Stomach smooth muscle (tissue), 2 donors: ENCODE results near the gene DENND4C.

Source experiments
- H3K27ac ChIP-seq: one replicate; pipeline ENCODE4 v1.7.0; 2013; ENCODE audit warnings: mild to moderate bottlenecking, low read length, inconsistent platforms
- H3K27me3 ChIP-seq, 2 donors: one replicate each; pipeline ENCODE4 v1.7.0; 2013; ENCODE audit warnings: low read length in 2 of 2; ENCODE audit not compliant: insufficient read depth in 2 of 2, control insufficient read depth in 1 of 2
- H3K36me3 ChIP-seq, 2 donors: one replicate each; pipeline ENCODE4 v1.7.0; 2013; ENCODE audit warnings: low read length in 2 of 2; ENCODE audit not compliant: control insufficient read depth in 2 of 2, insufficient read depth in 2 of 2
- H3K4me1 ChIP-seq: one replicate; pipeline ENCODE4 v1.7.0; 2013; ENCODE audit warnings: low read length; ENCODE audit not compliant: control insufficient read depth, insufficient read depth
- H3K4me3 ChIP-seq, 2 donors: one replicate each; pipeline ENCODE4 v1.7.0; 2013; ENCODE audit warnings: low read length in 2 of 2
- H3K9ac ChIP-seq, 2 donors: one replicate each; pipeline ENCODE4 v1.7.0; 2013; ENCODE audit warnings: low read length in 2 of 2, mild to moderate bottlenecking in 1 of 2
- H3K9me3 ChIP-seq, 2 donors: one replicate each; pipeline ENCODE4 v1.7.0; 2013; ENCODE audit warnings: low read length in 2 of 2; ENCODE audit not compliant: control insufficient read depth in 2 of 2
- donor health status: healthy.
- donor health status: Pancreatic carcinoma.

The DENND4C gene

DNA sequence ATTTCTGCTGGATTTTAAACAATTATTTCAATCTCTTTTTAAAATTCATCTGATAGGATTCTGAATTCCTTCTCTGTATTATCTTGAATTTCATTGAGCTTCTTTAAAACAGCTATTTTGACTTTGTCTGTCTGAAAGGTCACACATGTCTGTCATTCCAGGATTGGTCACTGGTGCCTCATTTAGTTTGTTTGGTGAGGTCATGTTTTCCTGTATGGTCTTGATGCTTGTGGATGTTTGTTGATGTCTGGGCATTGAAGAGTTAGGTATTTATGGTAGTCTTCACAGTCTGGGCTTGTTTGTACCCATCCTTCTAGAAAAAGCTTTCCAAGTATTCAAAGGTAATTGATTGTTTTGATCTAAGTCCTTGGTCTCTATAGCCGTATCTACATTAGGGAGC, 39.1 kb downstream of the DENND4C start:
- Histone ChIP-seq H3K9ac (no peak overlapping the region), H3K4me3 (no peak overlapping the region), H3K4me1 (no peaks in the 10 kb centered on the region), H3K27ac (no peak overlapping the region), H3K9me3 (no peaks in the 10 kb centered on the region), H3K36me3 (no peaks in the 10 kb centered on the region), H3K27me3 (no peaks in the 10 kb centered on the region)

DNA sequence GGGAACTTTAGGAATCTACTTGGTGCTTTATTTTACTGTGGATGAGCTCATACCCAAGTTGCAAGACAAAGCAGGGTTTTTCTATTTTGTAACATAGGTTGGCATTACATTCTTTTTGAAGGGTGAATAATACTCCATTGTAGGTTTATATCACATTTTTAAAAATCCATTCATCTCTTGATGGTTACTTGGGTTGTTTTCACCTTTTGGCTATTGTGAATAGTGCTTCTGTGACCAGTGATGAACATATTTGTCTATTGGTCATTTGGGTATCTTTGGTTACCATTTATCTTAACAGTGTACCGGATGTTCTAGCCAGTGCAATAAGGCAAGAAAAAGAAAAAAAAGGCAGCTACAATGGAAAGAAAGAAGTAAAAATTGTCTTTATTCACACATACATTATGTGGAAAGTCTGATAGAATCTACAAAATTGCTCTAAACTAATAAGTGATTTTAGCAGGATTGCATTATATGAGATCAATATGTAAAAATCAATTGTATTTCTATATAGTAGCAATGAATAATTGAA, 40.0 kb downstream of the DENND4C start:
- Histone ChIP-seq H3K4me3 (no peak overlapping the region), H3K36me3 (no peaks in the 10 kb centered on the region), H3K9ac (no peak overlapping the region), H3K9me3 (no peaks in the 10 kb centered on the region), H3K4me1 (no peaks in the 10 kb centered on the region), H3K27ac (no peak overlapping the region), H3K27me3 (no peaks in the 10 kb centered on the region)

DNA sequence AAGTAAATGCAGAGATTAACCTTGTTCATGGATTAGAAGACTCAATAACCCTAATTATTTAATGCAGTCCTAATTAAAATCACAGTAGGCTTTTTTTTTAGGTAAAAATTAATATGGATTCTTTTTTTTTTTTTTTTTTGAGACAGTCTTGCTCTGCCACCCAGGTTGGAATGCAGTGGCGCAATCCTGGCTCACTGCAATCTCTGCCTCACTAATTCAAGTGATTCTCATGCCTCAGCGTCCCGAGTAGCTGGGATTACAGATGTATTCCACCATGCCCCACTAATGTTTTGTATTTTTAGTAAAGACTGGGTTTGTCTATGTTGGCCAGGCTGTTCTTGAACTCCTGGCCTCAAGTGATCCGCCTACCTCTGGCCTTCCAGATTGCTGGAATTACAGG, 40.6 kb downstream of the DENND4C start:
- H3K9ac ChIP-seq: no peak overlapping the region
- H3K9me3 ChIP-seq: no peaks in the 10 kb centered on the region
- no peaks in the 10 kb centered on the region for H3K36me3 ChIP-seq
- H3K27ac ChIP-seq: no peak overlapping the region
- H3K4me1 ChIP-seq: no peaks in the 10 kb centered on the region
- H3K4me3 ChIP-seq: no peak overlapping the region
- H3K27me3 ChIP-seq: no peaks in the 10 kb centered on the region

DNA sequence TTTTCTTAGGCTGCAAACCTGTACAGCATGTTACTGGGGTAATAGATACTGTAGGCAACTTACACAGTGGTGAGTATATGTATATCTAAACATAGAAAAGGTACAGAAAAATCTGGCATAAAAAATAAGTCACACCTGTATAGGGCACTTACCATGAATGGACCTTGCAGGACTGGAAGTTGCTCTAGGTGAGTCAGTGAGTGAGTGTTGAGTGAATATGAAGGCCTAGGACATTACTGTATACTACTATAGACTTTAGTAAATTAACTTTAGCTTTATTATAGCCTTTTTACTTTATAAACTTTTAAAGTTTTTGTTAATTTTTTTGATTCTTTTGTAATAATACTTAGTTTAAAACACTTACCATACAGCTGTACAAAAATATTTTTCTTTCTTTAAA, 51.3 kb downstream of the DENND4C start:
- H3K4me3 ChIP-seq: no peak overlapping the region
- no peak overlapping the region for H3K9ac ChIP-seq
- H3K27me3 ChIP-seq: no peaks in the 10 kb centered on the region
- no peaks in the 10 kb centered on the region for H3K36me3 ChIP-seq
- no peak overlapping the region for H3K27ac ChIP-seq
- no peaks in the 10 kb centered on the region for H3K9me3 ChIP-seq
- H3K4me1 ChIP-seq: no peaks in the 10 kb centered on the region

DNA sequence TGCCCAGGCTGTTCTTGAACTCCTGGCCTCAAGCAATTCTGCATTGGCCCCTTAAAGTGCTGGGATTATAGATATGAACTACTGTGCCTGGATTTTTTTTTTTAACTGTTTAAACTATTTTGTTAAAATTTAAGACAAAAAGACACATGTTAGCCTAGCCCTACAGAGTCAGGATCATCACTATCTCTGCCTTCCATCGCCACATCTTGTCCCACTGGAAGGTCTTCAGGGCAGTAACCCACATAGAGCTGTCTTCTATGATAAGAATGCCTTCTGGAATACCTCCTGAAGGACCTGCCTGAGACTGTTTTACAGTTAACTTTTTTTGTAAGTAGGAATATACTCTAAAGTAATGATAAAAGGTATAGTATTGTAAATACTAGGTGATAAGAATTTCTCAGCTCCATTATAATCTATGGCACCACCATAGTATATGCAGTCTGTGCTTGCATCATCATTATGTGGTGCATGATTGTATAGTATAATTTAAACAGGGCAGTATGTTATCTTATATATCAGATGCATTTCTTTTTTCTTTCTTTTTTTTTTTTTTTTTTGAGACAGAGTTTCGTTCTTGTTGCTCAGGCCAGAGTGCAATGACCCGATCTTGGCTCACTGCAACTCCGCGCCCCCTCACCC, 52.7 kb downstream of the DENND4C start:
- peaks cover 0 to 4% of the 10 kb centered on the region in 2 donors for H3K36me3 ChIP-seq
- H3K4me1 ChIP-seq: no peaks in the 10 kb centered on the region
- no peak overlapping the region for H3K27ac ChIP-seq
- H3K9ac ChIP-seq: no peak overlapping the region
- H3K9me3 ChIP-seq: no peaks in the 10 kb centered on the region
- no peaks in the 10 kb centered on the region for H3K27me3 ChIP-seq
- no peak overlapping the region for H3K4me3 ChIP-seq

DNA sequence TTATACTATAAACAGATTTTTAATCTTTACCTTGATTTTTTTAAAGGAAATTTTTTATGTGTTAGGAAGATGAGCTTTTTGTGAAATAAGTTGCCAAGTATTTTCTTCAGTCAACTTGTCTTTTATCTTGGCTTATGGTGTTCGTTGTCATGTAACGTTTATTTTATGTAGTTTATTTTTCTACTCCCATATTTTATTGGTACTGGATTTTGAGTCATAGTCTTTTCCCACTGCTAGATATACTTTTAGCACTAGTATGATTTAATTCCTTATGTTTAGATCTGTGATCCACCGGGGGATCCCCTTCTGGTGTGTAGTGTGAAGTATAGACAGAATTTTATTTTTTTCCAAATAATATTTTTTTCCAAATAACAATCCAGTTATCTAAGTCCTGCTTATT, 54.2 kb downstream of the DENND4C start:
- no peaks in the 10 kb centered on the region for H3K9me3 ChIP-seq
- peaks cover 0 to 4% of the 10 kb centered on the region in 2 donors for H3K36me3 ChIP-seq
- no peaks in the 10 kb centered on the region for H3K27me3 ChIP-seq
- no peak overlapping the region for H3K4me3 ChIP-seq
- no peak overlapping the region for H3K27ac ChIP-seq
- H3K4me1 ChIP-seq: no peaks in the 10 kb centered on the region
- H3K9ac ChIP-seq: no peak overlapping the region

DNA sequence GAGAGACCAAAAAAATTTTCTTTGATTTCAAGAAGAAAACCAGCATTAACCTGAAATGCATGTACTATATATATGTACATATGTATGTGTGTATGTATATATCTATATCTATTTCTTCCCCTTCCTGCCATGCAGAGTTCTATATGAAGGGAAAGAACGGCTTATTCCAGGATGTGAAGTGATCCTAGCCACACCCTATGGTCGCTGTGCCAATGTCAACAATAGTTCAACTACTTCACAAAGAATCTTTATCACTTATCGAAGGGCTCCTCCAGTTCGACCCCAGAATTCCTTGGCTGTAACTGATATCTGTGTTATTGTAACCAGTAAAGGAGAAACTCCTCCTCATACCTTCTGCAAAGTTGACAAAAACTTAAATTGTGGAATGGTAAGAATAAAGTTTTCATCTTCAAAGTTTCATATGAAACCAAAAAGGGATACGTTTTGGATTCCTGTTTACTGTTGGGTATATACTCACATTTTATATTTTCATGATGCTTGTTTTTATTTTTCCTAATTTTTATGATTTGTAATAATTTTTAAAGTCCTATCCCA, 56.2 kb downstream of the DENND4C start:
- no peak overlapping the region for H3K9ac ChIP-seq
- H3K4me1 ChIP-seq: no peaks in the 10 kb centered on the region

DNA sequence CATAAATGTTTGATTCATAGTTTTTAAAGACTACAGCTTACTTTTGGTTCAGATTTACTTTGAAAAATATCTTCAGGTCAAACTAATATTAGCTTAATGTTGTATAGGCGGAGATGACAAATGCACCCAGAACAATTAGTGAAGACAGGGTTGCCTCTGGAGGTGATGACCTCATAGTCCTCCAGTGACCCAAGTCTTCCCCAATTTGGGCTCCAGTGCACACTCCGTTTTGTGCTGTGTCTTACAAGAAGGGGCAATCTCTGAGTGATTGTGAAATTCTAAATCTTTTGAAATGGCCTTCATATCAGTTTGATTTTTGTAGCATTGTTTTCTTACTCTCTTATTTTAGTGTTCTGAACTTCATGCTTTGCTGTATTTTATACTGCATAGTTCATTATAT, 57.6 kb downstream of the DENND4C start:
- no peaks in the 10 kb centered on the region for H3K9me3 ChIP-seq
- no peak overlapping the region for H3K9ac ChIP-seq
- no peak overlapping the region for H3K27ac ChIP-seq
- H3K36me3 ChIP-seq: peaks cover 4 to 18% of the 10 kb centered on the region in 2 donors
- H3K27me3 ChIP-seq: no peaks in the 10 kb centered on the region
- H3K4me1 ChIP-seq: no peaks in the 10 kb centered on the region
- no peak overlapping the region for H3K4me3 ChIP-seq

More for the DNA sequence above, 56.2 kb downstream of the DENND4C start:
- no peak overlapping the region for H3K4me3 ChIP-seq
- H3K27ac ChIP-seq: no peak overlapping the region
- H3K9me3 ChIP-seq: no peaks in the 10 kb centered on the region
- H3K27me3 ChIP-seq: no peaks in the 10 kb centered on the region
- peaks cover 4 to 12% of the 10 kb centered on the region in 2 donors for H3K36me3 ChIP-seq

DNA sequence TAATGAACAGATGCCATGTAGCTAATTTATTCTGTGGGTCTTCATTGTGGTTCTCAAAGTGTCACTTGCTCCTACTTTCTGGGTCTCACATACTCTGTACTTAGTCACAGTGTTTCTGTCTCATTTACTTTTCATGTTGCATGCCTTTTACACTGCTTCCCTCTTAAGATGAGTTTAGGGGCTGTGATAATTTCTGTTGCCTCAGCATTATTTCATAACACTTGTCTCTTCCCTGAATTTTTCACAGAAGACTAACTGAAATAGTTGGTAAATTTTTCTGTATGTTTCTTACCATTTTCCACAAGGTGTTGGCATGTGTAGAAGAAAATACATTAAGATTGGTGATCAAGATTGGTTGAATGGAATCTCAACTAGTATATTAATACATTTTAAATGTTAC, 59.6 kb downstream of the DENND4C start:
- Histone ChIP-seq H3K27ac (no peak overlapping the region), H3K4me1 (no peaks in the 10 kb centered on the region), H3K27me3 (no peaks in the 10 kb centered on the region), H3K36me3 (peaks cover 6 to 30% of the 10 kb centered on the region in 2 donors), H3K9me3 (no peaks in the 10 kb centered on the region), H3K9ac (no peak overlapping the region), H3K4me3 (no peak overlapping the region)

DNA sequence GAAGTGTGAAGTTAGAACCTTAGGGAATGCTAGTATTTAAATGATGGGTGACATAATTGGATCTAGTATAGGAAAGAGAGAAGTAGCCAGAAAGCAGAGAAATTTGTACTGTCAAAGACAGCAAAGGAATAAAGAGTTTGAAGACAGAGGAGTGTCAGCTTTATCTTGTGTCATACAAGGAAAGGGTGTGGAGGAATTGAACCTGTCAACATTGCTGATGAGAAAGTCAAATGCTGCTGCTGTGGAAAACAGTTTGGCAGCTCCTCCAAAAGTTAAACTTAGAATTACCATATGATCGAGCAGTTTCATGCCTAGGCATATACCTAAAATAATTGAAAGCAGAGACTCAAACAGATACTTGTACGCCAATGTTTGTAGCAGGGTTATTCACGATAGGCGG, 63.7 kb downstream of the DENND4C start:
- Histone ChIP-seq H3K9me3 (no peaks in the 10 kb centered on the region), H3K27ac (no peak overlapping the region), H3K4me1 (no peaks in the 10 kb centered on the region), H3K36me3 (peaks cover 6 to 37% of the 10 kb centered on the region in 2 donors), H3K4me3 (no peak overlapping the region), H3K9ac (no peak overlapping the region), H3K27me3 (no peaks in the 10 kb centered on the region)

DNA sequence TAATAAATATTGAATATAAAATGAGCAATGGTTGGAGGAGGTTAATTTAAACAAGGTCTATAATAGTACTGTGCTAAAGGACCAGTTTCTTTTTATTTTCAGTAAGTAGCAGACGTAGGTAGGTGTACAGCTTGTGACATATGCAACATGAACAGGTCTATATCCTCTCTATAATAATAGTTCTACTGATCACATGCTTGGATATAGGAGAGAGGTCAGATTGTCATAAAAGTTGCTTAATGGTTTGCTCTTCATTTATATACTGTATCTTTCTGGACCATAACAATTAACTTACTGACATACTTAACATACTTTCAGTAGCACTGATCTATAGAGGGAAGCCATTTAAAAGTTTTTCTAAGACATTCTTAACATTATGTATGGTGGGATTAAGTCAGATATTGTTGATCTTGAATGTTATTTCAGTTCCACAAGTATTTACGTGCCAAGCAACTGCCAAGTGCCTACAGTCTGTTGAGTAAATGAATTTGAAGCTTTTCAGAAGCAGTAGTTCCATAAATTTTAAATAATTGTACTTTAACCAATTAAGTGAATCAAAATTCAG, 68.0 kb downstream of the DENND4C start:
- Histone ChIP-seq H3K27ac (no peak overlapping the region), H3K9ac (no peak overlapping the region), H3K36me3 (peaks cover 18 to 28% of the 10 kb centered on the region in 2 donors), H3K27me3 (no peaks in the 10 kb centered on the region), H3K9me3 (no peaks in the 10 kb centered on the region), H3K4me1 (no peaks in the 10 kb centered on the region), H3K4me3 (no peak overlapping the region)
